Measurements from ENCODE around the gene CLIC4.
A peak's percentile ranks its signal among the peaks of the same experiment; 100 is the strongest.
"Not testable (repeated sequence)": the region's sequence is repeated elsewhere in the genome, so short reads cannot be mapped to it uniquely, and the experiment has no call there.

CLIC4 gene

GRCh38 chr1:24732186-24732885 lies 12.9 kb upstream of the CLIC4 start:
- no peak overlapping the region for H3K27ac ChIP-seq
- H3K36me3 ChIP-seq: no peaks in the 10 kb centered on the region
- H3K4me3 ChIP-seq (ENCODE audit: low read depth, low read length): no peak overlapping the region
- DNase-seq: no peak
- no peaks in the 10 kb centered on the region for H3K9me3 ChIP-seq (ENCODE audit: severe bottlenecking)
- H3K27me3 ChIP-seq (ENCODE audit: insufficient read depth, low read depth, severe bottlenecking): no peaks in the 10 kb centered on the region
- no peak for TF ChIP-seq CTCF (IDR thresholded peaks at IDR 0.05; ENCODE audit: low read depth, low read length)

GRCh38 chr1:24733342-24733741 lies 11.9 kb upstream of the CLIC4 start:
- H3K27me3 ChIP-seq (ENCODE audit: insufficient read depth, low read depth, severe bottlenecking); DNase-seq; H3K27ac ChIP-seq; H3K4me3 ChIP-seq (ENCODE audit: low read depth, low read length); H3K36me3 ChIP-seq; H3K9me3 ChIP-seq (ENCODE audit: severe bottlenecking): not testable (repeated sequence)

GRCh38 chr1:24735156-24735508 lies 10.1 kb upstream of the CLIC4 start:
- Histone ChIP-seq H3K4me3 (ENCODE audit: low read depth, low read length) (peak overlapping the region; percentile 26), H3K27me3 (ENCODE audit: insufficient read depth, low read depth, severe bottlenecking) (no peaks in the 10 kb centered on the region), H3K36me3 (no peaks in the 10 kb centered on the region), H3K27ac (peak overlapping the region; percentile 85), H3K9me3 (ENCODE audit: severe bottlenecking) (no peaks in the 10 kb centered on the region)
- no peak for DNase-seq
- TF ChIP-seq CTCF (IDR thresholded peaks at IDR 0.05; ENCODE audit: low read depth, low read length): no peak

GRCh38 chr1:24735509-24736375 lies 9.5 kb upstream of the CLIC4 start:
- no peaks in the 10 kb centered on the region for H3K9me3 ChIP-seq (ENCODE audit: severe bottlenecking)
- H3K27ac ChIP-seq: peak overlapping the region; percentile 85
- peak; percentile 87 for DNase-seq
- no peak for TF ChIP-seq CTCF (IDR thresholded peaks at IDR 0.05; ENCODE audit: low read depth, low read length)
- H3K36me3 ChIP-seq: no peaks in the 10 kb centered on the region
- peak overlapping the region; percentile 26 for H3K4me3 ChIP-seq (ENCODE audit: low read depth, low read length)
- H3K27me3 ChIP-seq (ENCODE audit: insufficient read depth, low read depth, severe bottlenecking): no peaks in the 10 kb centered on the region

GRCh38 chr1:24737368-24738117 lies 7.7 kb upstream of the CLIC4 start:
- H3K36me3 ChIP-seq: no peaks in the 10 kb centered on the region
- no peak for DNase-seq
- H3K27ac ChIP-seq: no peak overlapping the region
- no peaks in the 10 kb centered on the region for H3K27me3 ChIP-seq (ENCODE audit: insufficient read depth, low read depth, severe bottlenecking)
- no peaks in the 10 kb centered on the region for H3K9me3 ChIP-seq (ENCODE audit: severe bottlenecking)
- no peak for TF ChIP-seq CTCF (IDR thresholded peaks at IDR 0.05; ENCODE audit: low read depth, low read length)
- H3K4me3 ChIP-seq (ENCODE audit: low read depth, low read length): no peak overlapping the region

- no peaks in the 10 kb centered on the region for H3K9me3 ChIP-seq (ENCODE audit: severe bottlenecking)
- no peak overlapping the region for H3K4me3 ChIP-seq (ENCODE audit: low read depth, low read length)
- no peak overlapping the region for H3K27ac ChIP-seq
- H3K36me3 ChIP-seq: no peaks in the 10 kb centered on the region
- no peak for TF ChIP-seq CTCF (IDR thresholded peaks at IDR 0.05; ENCODE audit: low read depth, low read length)
- no peaks in the 10 kb centered on the region for H3K27me3 ChIP-seq (ENCODE audit: insufficient read depth, low read depth, severe bottlenecking)
- DNase-seq: no peak
These were observed 6.0 kb upstream of the CLIC4 start for GRCh38 chr1:24739241-24739640.

Measured in WERI-Rb-1 (cell line).